ENCODE data around the gene C4B. TPM values are rescaled to one million over a fixed set of nuclear protein-coding genes. Genes with fewer than 3 reads are reported as not detected.
"Not testable (repeated sequence)": the region's sequence is repeated elsewhere in the genome, so short reads cannot be mapped to it uniquely, and the experiment has no call there.

The C4B gene
- total RNA-seq, result 2,468 TPM

- peak; percentile 68 for ATAC-seq
- not testable (repeated sequence) for DNase-seq (ENCODE audit: low spot score)
These were observed at the start of gene C4B for GRCh38 chr6:32014547-32014946. Gene C4B (plus strand): TSS chr6:32014795. CDS start chr6:32014846, 51 bp downstream.

- ATAC-seq (peak; percentile 88), DNase-seq (ENCODE audit: low spot score) (peak; percentile 75)
These were observed 48.9 kb upstream of the C4B start for GRCh38 chr6:31965700-31966099.

DNA sequence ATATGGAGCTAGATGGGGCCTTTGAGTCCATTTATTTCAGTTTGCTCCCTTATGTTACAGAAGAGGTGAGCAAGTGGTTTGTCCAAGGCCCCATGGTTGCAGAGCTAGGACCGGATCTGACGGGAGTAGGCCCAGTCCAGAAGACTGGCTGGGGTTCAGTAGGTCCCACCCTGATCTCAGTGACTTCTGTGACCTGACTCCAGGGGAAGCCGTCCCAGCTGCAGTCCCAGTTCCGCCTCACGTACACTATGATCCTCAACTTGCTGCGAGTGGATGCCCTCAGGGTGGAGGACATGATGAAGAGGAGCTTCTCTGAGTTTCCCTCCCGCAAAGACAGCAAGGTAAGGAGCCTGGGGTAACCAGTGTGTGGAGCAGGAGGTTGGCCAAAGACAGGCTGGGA, 48.1 kb upstream of the C4B start:
- ATAC-seq, result no peak
- no peak for DNase-seq (ENCODE audit: low spot score)

DNA sequence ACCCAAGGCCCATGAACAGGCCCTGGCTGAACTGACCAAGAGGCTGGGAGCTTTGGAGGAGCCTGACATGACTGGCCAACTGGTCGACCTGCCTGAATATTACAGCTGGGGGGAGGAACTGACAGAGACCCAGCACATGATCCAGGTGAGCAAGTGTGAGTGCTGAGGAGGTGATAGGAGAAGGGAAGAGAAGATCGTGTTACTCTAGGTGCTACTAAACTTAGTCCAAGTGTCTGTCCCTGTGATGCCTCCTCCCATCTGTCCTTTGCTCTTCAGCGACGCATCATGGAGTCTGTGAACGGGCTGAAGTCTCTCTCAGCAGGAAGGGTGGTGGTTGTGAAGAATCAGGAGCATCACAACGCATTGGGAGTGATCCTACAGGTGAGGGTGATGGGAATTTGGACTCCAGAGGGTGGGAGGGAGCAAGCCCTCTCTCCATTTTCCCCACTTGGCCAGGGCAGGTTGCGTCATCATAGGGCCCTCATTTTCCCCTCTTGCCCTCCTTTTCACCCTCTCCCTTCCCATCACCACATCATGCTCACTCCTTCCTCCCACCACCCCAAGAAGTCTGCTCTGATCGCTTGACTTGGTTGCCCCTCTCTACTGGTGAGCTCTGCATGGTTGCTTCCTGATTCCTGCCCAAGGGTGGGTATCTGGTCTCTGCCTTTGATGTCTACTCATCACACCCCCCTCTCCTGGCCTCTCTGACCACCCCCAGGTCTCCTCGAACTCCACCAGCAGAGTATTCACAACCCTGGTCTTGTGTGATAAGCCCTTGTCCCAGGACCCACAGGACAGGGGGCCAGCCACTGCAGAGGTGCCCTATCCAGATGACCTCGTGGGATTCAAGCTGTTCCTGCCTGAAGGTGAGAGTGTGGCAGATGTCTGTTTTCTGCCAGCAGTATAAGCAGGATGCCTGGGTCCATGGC, 47.3 kb upstream of the C4B start:
- no peak for ATAC-seq
- no peak for DNase-seq (ENCODE audit: low spot score)

DNA sequence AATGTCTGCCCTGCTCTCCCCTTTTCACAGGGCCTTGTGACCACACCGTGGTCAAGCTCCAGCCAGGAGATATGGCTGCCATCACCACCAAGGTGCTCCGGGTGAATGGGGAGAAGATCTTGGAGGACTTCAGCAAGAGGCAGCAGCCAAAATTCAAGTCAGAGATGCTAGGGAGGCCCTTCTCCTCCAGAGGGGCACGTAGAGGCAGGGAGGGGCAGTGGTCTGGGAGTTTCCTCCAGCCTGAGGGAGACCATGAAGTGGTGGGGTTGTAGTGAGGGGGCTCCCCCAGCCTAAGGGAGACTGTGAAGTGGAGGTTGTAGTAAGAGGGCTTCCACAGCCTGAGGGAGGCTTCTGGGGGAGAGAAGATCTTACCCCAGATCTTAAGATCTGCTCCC, 46.7 kb upstream of the C4B start:
- DNase-seq (ENCODE audit: low spot score) (no peak), ATAC-seq (no peak)

DNA sequence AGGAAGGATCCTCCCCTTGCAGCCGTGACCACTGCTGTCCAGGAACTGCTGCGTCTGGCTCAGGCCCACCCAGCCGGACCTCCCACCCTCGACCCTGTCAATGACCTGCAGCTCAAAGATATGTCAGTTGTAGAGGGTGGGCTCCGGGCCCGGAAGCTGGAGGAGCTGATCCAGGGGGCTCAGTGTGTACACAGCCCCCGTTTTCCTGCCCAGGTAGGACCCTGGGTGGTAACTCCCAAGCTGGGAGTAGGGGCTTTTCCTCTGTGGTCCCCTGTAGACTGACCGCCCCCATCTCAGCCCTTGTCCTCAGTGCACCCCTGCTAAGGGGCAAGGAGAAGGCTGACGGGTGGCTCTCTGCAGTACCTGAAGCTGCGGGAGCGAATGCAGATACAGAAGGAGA, 46.3 kb upstream of the C4B start:
- DNase-seq (ENCODE audit: low spot score) (no peak), ATAC-seq (no peak)

GRCh38 chr6:31968791-31969711, 45.5 kb upstream of the C4B start:
- DNase-seq (ENCODE audit: low spot score), result no peak
- ATAC-seq, result no peak

- no peak for DNase-seq (ENCODE audit: low spot score)
- ATAC-seq, result no peak
These were observed 44.6 kb upstream of the C4B start for GRCh38 chr6:31969712-31970603.

GRCh38 chr6:31970604-31971271, 43.9 kb upstream of the C4B start:
- ATAC-seq, result peak; percentile 44
- DNase-seq (ENCODE audit: low spot score), result peak; percentile 67

DNA sequence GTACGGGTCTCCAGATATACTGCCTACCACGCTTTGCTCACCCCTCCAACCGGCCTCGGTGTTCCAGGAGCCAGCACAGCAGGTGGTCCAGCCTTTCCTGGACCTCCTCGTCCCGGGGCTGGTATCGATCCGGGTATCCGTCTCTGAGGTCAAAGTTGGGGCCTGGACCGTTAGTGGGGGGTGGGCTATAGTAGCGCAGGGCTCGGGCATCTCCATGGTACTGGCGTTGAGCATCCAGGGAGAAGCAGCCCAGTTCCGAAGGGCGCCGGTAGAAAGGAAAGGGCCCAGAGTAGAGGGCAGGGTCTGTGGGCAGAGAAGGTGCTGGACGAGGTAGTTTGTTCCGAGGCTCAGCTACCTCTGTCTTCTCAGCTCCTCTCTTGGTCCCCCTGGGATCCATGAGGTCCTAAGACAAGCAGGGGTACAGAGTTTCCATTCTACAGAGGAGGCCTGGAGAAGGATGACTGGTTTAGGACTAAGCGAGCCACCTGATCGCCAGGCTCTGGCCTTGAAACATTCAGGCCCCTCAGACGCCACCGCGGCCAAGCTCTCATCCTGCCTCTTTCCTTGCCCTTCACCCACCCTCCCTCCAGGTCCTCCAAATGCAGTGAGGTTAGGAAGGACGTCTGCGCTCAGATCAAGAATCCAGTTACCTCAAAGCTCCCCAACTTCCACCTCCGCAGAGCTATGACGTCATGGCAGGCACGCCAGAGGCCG, 43.2 kb upstream of the C4B start:
- ATAC-seq (peak; percentile 8), DNase-seq (ENCODE audit: low spot score) (no peak)

DNA sequence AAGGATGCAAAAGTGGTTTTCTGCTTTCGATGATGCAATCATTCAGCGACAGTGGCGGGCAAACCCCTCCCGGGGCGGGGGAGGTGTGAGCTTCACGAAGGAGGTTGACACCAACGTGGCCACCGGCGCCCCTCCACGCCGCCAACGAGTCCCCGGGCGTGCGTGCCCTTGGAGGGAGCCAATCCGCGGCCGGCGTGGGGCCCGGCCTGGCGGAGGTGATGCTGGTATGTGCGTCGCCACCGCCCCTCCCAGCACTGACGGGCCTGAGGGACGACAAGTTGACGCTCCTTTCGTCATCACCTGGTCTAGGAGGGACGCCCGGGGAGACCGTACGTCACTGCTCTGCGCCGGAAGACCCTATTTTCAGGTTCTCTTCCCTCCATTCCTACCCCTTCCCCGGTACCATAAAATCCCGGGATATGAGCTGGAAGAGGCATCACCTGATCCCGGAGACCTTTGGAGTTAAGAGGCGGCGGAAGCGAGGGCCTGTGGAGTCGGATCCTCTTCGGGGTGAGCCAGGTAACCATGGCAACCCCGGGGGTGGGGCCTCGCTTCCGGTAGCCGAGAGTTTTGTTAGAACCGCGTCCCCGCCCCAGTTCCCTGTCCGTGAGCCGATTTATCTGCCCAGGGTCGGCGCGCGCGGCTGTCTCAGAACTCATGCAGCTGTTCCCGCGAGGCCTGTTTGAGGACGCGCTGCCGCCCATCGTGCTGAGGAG, 42.4 kb upstream of the C4B start, which contains the start of gene DXO:
Gene DXO, minus strand, starts transcription at position 146 of the 716 bp plus-strand sequence. CDS start 463 bp downstream, outside the sequence.
- DNase-seq (ENCODE audit: low spot score) (peak; percentile 95), ATAC-seq (peak; percentile 81)

GRCh38 chr6:31972709-31973350, 41.8 kb upstream of the C4B start:
- DNase-seq (ENCODE audit: low spot score) (no peak), ATAC-seq (no peak)

GRCh38 chr6:31976065-31976464, 38.5 kb upstream of the C4B start:
- not testable (repeated sequence) for ATAC-seq; DNase-seq (ENCODE audit: low spot score)

GRCh38 chr6:31977816-31978431, 36.7 kb upstream of the C4B start:
- DNase-seq (ENCODE audit: low spot score) (no peak), ATAC-seq (no peak)

- DNase-seq (ENCODE audit: low spot score) (no peak), ATAC-seq (peak; percentile 4)
These were observed 35.8 kb upstream of the C4B start for GRCh38 chr6:31978831-31979230.

- peak; percentile 63 for ATAC-seq
- DNase-seq (ENCODE audit: low spot score), result peak; percentile 86
These were observed 35.2 kb upstream of the C4B start for GRCh38 chr6:31979238-31979898.
